ENCODE measurements around the gene THOP1.

DNA sequence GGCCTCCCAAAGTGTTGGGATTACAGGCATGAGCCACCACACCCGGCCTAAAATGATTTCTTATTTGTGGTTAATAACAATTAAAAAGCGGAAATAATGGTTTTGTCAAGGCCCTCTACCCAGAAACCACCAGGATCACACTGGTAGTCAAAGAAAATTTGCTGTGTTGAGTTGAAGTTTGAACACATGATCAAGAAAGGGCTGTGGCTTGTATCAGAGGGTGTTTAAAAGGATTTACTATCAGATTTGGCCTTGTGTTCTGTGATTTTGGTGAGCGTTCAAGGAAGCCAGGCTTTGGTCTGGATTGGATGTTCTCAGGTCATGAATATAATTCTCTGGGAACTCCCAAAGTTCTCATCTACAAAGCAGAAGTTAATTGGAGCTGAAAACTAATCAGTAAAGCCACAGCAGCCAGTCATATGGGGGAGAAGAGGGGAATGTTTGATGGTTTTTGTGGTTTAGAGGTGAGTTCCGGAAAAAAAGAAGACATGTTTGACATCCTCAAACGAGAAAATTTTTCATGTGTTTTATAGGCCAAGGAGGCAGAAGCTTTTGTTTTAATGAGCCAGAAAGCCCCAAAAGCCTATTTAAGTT, 71.3 kb downstream of the THOP1 start:
- TF ChIP-seq, protein P1, sequence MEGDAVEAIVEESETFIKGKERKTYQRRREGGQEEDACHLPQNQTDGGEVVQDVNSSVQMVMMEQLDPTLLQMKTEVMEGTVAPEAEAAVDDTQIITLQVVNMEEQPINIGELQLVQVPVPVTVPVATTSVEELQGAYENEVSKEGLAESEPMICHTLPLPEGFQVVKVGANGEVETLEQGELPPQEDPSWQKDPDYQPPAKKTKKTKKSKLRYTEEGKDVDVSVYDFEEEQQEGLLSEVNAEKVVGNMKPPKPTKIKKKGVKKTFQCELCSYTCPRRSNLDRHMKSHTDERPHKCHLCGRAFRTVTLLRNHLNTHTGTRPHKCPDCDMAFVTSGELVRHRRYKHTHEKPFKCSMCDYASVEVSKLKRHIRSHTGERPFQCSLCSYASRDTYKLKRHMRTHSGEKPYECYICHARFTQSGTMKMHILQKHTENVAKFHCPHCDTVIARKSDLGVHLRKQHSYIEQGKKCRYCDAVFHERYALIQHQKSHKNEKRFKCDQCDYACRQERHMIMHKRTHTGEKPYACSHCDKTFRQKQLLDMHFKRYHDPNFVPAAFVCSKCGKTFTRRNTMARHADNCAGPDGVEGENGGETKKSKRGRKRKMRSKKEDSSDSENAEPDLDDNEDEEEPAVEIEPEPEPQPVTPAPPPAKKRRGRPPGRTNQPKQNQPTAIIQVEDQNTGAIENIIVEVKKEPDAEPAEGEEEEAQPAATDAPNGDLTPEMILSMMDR (IDR thresholded peaks at IDR 0.05) = no peak
- TF ChIP-seq POLR2AphosphoS5 (IDR thresholded peaks at IDR 0.05; ENCODE audit: insufficient read depth in 1 of 2, low read depth in 1 of 2) = no peak
